SIG-M5 (cell line): ENCODE measurements around the gene RAB40B.

Source experiments
- DNase-seq: peaks from one replicate; lab custom pipeline; 2025; lab: John Stamatoyannopoulos, UW

RAB40B gene

GRCh38 chr17:82615084-82616020 lies 83.1 kb downstream of the RAB40B start:
- DNase-seq, result no peak

DNA sequence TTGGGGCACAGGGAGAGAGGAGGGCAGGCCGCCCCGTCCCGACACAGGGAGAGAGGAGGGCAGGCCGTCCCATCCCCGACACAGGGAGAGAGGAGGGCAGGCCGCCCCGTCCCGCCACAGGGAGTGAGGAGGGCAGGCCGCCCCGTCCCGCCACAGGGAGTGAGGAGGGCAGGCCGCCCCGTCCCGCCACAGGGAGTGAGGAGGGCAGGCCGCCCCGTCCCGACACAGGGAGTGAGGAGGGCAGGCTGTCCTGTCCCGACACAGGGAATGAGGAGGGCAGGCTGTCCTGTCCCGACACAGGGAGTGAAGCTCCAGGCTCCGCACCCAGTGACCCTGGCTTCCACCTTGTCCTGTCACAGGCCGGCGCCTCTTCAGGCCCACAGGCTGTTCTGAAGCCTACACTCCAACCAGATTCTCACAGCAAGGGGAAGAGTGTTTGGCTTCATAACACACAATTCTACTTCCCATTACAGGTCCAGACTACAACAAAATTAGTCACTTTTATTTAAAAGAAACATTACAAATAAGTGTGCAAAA lies 84.3 kb downstream of the RAB40B start:
- DNase-seq, result no peak

DNA sequence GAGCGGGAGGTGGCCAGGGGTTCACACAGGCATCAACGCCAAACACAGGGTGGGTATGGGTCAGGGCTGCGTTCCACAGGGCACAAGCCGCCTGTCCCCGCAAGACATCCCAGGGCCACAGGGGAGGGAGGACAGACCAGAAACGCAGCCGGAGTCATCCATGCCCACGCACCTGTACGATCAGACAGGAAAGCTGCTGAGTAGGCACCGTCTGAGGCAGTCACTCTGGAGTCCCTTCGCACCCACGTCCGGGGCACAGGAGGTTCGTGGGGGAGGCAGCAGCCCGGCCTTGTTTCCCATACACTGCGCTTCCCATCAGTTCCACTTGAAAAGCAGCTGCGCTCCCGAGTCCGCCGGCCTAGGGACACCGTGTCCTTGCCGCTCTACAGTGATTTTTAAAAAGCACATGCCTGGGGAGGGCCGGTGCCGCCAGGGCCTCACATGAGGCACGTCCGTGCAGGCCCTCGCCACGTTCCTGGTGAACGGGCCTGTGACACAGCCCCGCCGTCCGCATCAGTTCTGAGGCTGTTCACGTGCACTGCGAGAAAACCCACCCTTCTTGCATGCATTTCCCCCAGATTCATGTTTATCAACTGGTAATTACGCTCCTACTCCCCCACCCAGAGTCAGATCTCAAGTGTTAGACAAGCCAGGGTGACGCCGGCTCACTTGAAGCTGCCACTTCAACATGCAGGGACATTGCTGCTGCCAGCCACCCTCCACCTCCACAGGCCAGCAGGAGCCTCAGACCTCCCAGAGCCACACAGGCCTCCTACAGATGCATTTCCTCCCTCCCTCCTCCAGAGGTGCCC lies 85.0 kb downstream of the RAB40B start:
- DNase-seq, result no peak

GRCh38 chr17:82611140-82612058 lies 87.1 kb downstream of the RAB40B start:
- DNase-seq, result no peak

GRCh38 chr17:82609655-82610054 lies 88.8 kb downstream of the RAB40B start:
- DNase-seq, result no peak

- no peak for DNase-seq
Observed at GRCh38 chr17:82608816-82609215, 89.7 kb downstream of the RAB40B start.

- DNase-seq, result no peak
Observed at GRCh38 chr17:82605939-82606600, 92.4 kb downstream of the RAB40B start.
